GM19463 (cell line): ENCODE measurements around the gene GLYR1.
"Not testable (repeated sequence)": the region's sequence is repeated elsewhere in the genome, so short reads cannot be mapped to it uniquely, and the experiment has no call there.

Experiments
- ATAC-seq: cut with Tn5 transposase; IDR thresholded peaks from one replicate; pipeline ENCODE4 v1.9.1; 2021; ENCODE audit warnings: mild to moderate bottlenecking, moderate library complexity; ENCODE audit not compliant: unreplicated experiment

The GLYR1 gene

DNA sequence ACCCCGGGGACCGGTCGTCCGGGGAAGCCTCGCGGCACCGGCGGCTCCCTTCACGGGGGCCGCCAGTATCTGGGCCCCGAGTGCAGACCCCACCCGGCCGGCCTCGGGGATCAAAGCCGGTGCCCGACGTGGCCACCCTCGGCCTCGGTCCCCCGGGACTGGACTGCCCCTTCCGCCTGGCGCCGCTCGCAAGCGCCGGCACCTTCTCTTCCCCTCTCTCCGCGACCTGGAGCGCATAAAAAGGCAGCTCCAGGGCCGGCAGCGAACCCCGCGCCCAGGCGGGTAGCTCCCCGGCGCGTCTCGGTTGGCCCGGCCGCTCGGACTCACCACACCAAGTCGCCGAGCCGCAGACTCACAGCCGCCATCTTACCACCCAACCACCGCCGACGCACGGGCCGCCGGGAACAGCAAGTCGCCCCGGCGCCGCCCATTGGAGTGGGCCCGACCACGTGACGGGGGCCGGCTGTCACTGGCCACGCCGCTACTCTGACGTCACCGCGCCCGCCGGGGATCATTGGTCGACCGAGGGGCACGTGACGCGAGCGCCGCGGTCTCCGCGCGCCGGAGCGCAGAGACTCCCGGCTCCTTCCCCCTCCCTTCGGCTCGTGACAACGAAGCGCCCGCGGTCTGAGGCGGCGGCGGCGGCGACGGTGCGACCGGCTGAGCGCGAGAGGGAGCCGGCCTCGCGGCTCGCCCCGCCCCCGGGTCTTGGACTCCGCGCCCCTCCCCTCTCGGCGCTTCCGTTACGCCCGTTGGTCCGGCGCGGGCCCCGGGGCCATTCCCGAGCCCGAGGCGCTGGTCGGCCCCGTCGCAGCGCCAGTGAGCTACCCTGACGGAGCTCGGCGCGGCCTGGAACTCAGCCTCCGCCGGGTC, at the start of gene GLYR1, which contains the start of gene UBN1:
TSS of gene GLYR1 (minus strand) at position 388 of the 873 bp plus-strand sequence. CDS start at position 365, 23 bp downstream.
TSS of gene UBN1 (plus strand) at position 581 of the 873 bp plus-strand sequence. CDS start 5,437 bp downstream, outside the sequence.
- peak; percentile 90 for ATAC-seq

DNA sequence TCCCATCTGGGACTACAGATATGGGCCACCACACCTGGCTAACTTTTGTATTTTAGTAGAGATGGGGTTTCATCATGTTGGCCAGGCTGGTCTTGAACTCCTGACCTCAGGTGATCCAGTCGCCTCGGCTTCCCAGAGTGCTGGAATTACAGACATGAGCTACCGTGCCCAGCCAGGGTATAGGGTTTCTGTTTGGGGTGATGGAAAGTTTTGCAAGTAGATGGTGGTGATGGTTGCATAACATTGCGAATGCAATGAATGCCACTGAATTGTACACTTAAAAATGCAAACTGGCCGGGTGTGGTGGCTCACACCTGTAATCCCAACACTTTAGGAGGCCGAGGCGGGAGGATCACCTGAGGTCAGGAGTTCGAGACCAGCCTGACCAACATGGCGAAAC, 49.7 kb upstream of the GLYR1 start:
- ATAC-seq: not testable (repeated sequence)

DNA sequence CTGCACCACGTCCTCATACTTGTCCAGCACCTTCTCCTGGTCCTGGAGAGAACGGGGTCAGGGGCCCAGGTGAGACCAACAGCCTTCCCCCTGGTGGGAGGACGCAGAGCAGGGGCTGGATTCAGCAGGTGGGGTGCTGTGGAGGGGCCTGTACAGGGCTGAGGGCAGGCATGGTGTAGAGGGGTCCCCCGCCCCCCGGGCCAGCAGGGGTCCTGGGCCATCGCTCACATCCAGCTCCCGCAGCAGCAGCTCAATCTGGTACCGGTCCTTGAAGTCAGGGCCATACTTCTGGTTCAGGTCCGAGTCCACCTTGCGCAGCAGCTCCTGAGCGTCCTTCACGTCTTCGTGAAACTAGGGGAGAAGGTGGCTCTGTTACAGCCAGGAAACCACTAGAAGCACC, 48.3 kb upstream of the GLYR1 start:
- no peak for ATAC-seq

DNA sequence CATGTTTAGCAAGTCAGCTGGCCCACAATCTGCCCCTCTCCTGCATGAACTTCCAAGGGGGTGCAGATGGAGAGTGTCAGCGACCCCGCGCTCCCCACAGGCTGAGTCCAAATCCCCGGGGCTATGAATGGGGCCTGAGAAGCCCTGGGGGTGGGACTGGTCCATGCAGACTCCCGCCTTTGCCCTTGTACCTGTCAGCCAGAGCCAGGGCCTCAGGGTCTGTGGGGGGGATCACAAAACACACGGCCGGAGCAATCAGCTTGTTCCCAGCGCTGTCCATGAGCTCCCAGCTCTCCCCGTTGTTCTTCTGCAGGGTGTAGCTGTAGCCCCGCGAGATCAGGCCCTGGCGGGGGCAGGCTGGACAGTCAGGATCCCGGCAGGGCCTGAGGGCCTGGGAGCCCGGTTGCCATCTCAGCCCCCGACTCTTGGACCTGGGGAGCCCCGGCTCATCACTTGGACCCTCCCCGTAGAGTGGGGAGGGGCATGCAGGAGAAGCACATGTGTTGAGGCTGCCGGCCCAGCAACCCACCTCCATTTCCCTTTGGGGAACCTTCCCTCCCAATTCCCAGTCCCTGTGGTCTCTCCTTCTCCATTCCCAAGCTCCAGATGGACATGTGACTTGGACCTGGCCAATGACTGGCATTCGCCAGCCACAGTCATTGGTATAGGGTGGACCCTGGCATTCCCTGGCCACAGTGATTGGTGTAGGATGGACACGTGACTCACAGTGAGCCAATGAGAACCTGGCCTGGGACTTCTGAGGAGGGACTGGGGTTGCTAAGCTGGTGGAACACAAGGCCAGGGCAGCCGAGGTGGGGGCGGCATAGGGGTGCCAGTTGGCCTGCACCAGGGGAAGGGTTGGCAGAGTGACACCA, 47.4 kb upstream of the GLYR1 start:
- ATAC-seq: no peak

DNA sequence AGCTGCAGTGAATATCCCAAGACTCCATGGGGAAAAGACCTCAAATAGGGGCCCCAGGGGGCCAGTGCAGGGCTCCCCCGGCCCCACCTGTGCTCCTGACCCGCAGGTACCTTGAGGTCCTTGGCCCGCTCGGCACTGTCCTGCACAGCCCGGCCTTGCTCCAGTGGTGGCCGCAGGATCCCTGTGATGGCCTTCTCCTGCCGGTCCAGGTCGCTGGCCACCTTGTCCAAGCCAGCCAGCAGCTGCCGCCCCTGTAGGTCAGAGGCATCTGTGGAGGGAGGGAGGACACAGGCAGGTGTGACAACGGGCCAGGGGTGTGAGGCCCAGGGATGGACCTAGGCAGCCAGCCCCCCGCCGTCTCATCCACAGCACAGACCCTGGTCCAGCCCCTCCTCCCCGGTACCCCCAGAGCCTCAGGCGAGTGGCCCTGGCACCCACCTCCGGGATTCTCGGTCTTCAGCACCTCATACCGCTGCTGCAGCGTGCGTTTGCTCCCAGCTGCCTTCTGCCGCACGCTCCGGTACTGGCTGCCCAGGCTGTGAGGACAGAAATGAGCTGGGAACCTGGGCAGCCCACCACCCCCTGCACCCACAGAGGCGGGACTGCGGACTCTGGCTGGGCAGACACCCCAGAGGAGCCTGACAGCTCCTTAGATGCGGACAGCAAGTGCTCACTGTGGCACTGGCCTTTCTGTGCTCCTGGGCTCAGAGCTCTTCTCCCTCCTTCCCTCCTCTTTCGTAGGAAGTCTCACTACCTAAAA, 46.2 kb upstream of the GLYR1 start:
- ATAC-seq: no peak

DNA sequence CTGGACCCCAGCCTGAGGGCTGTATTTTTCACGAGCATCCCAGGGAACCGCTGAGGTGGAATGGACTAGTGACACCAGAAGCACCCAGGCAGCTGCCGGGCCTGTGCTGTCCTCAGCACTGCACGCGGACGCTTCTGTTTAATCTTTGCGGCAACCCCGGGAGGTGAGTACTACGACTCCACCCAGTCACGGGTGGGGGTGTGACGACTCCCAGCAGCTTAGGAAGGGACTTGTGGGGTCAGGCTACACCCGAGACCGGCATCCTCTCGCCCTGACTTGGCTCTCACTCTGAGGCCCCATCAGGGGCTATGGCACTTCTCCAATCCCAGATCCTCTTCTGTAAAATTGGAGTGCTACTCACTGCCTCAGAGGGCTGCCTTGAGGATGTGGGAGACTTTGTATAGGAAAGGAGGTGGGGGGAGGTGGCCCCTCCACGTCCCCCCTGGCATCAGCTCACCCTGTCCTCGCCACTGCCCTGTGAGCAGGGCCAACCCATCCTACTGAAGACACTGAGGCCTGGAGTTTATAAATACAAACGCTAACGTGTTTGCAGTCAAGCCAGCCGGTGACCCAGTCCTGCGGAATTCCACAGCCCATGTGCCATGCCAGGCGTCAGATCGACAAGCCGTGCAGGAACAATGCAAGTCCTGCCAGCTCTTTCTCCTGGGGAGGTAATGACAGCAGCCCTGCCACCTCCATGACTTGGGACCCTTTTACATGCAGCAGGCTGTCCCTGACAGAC, 45.4 kb upstream of the GLYR1 start:
- ATAC-seq: no peak

DNA sequence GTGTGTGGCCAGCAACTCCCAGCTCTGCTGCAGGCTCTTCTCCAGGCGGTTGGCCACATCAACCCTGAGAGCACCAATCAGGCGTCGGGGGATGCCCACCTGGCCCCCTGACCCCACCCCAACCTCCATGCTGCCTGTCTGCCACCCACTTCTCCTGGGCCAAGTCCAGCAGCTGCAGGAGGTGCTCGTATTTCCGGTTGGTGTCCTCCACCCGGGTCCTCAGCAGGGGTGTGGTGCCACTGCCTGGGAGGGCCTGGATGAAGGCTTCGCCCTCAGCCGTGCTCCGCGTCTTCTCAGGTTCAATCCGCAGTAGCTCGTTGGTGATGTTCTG, 44.8 kb upstream of the GLYR1 start:
- no peak for ATAC-seq

DNA sequence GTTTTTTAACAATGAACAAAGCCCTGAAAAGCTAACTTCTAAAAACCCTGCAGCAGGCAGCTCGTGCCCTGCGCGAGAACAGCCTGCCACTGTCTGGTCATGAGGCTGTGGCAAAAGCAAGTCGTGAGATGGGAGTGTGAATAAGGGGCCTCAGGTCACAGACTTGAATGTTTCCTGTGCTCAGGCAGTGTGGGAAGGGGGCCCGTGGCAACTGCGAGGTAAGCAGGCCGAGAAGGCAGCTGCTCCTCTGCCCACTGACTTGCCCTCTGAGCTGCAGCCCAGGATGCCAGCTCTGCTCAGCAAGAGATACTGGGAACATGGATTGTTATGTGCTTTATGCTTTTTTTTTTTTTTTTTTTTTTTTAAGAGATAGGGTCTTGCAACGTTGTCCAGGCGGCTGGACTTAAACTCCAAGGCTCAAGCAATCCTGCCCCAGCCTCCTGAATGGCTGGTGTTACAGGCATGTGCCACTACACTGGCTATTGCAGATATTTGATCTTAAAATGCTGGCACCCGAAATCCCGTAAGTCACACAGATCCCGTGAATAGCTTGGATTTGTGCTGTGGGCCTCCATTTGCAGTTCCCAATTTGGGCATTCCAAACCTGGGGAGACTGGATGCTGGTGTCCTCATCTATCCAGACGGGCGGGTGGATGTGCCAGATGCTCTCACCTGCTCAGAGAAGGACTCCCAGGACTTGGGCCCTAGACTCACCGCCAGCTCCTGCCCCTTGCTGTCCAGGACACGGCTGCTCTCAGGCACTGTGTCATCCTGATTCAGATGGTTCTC, 44.2 kb upstream of the GLYR1 start:
- ATAC-seq: no peak

DNA sequence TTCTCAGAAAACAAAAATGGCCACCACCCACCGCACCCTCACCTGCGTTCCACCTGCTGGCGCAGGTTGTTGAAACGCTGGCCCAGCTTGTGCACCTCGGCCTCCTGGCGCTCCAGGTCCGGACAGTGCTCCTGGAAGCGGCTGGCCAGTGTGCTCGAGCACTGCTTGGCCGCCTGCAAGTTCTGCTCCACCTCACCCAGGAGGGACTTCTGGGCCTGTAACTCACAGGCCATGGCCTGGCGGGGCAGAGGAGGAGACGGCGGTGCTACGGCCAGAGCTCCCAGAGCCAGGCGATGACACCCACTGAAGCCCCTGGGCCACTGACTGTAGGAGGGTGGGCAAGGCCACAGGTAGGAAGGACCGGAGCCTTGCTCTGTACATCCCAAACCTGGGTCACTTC, 43.6 kb upstream of the GLYR1 start:
- ATAC-seq: no peak

DNA sequence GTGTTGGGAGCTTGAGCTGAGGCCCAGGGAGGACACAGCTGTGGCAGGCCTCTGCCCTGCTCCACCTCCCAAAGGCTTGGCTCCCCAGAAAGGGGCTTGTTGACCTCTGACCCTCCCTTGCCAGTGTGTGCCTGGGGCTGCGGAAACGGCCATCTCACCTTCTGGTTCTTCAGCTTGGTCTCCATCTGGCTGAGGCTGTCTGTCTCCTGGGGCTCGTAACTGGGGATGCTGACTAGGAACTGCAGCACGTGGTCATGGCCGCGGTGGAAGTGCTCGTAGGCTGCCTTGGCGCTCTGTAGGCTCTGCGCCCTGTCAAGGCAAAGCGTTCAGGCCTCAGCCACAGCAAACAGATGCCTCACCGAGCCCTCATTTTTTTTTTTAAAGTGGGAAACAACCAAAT, 42.9 kb upstream of the GLYR1 start:
- ATAC-seq: no peak

DNA sequence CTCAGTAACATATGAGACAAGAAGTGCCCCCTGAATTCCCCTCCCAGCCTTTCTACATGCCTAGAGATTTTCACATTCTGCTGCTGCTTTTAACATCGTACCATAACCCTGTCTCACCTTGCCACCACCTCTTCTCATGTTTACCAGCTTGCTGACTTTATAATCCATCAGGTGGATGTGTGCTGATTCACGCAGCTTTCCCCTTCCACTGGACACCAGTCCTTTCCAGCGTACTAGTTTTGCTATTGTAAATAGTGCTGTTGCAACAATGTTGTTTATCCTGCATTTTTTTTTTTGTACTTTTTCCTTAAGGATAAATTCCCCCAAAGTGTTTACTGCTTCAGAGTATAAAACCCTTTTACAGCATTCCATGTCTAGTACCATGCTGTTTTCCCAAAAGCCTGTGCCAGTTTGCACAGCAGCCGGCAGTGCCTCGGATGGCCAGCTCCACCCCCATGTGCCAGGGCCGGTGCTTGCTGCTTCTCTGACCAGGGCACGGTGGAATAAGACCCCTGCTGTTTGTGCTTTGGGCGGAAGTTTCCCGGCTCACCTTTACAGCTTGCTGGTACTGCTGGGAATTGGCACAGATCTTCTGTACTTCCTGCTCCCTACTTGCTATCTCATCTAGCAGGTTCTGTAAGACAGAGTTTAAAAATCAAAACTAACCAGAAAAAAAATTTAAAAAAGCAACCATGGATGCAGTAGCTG, 41.5 kb upstream of the GLYR1 start:
- no peak for ATAC-seq

DNA sequence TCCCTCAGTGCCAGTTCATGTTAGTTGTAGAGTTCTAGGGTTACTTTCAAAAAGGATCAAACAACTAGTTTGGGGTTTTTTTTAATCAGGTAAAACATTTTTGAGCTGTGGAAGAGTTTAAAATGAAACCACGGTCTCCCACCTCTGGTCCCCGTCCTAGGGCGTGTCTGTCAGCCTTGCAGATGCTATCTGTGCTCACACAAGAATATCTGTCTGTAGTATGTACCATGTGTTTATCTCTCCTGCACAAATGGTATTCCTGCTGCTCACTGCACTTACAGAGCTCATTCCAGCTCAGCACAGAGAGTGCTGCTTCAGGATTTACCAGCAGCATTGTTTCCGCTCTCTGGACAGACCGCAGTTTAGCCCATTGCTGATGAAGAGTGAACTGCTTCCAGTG, 39.1 kb upstream of the GLYR1 start:
- no peak for ATAC-seq

DNA sequence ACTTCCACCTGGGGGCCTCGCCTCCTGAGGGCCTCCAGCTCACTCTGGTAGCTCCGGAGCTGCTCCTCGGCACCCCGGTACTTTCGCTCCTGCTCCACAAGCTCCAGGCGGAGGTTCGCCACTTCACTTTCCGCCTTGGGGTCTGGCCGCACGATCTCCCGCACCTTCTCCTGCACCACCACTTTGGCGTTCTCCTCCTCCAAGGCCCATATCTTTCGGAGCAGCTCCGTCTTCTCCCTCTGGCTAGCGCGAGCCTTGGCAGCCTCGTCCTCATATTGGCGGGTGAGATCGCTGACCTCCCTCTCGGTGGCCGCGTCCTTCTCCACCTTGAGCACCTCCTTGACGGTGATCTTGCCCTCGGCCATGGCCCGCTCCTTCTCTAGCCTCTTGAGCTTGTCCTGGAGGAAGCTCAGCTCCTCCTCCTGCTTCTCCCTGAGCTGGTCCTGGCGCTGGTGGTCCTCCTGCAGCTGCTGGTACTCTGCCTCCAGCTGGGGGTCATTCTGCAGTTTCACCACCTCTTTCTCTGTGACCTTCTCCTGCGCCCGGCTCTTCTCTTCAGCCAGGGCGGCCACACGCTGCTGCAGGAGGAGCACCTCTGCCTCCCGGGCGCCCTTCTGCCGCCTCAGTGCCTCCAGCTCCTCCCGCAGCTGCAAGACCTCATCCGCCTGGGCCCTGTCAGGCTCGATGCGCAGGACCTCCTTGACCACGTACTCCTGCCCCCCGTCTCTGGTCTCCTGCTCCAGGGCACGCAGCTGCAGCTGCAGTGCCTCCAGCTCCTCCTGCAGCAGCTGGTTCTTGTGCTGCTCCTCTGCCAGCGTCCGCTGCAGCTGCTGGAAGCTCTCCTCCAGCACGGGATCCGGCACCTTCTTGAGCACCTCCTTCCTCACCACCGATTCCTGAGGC, 38.1 kb upstream of the GLYR1 start:
- no peak for ATAC-seq

DNA sequence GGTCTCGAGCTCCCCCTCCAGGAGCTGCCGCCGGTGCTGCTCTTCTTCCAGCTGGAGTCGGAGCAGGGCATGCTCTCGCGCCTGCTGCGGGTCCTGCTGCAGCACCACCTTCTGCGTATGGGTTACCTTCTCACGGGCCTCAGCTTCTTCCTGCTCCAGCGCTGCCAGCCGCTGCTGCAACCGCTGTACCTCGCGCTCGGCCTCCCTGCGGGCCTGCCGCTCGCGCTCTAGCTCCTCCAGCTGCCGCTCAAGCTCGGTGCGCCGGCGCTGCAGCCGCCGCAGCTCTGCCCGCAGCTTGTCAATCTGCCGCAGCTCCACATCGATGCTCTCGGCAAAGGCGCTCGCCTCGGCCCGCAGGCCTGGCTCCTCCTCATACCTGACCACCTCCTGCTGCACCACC, 37.1 kb upstream of the GLYR1 start:
- no peak for ATAC-seq

DNA sequence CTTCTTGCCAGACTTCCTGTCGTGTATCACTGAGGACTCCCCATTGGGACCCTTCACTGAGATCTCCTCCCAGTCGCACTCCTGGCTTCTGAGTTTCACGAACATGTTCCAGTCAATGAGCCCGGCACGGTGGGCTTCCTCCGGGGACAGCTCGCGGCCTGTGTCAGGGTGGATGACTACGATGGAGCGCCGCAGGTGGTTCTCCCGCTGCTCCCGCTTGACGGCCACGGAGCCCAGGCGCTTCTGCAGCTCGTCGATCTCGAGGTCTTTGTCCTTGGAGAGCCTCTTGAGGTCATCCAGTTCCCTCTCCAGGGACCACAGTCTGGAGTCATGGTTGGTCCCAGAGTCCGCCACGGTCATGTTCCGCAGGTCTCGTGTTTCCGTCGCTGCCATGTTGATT, 36.4 kb upstream of the GLYR1 start:
- no peak for ATAC-seq

DNA sequence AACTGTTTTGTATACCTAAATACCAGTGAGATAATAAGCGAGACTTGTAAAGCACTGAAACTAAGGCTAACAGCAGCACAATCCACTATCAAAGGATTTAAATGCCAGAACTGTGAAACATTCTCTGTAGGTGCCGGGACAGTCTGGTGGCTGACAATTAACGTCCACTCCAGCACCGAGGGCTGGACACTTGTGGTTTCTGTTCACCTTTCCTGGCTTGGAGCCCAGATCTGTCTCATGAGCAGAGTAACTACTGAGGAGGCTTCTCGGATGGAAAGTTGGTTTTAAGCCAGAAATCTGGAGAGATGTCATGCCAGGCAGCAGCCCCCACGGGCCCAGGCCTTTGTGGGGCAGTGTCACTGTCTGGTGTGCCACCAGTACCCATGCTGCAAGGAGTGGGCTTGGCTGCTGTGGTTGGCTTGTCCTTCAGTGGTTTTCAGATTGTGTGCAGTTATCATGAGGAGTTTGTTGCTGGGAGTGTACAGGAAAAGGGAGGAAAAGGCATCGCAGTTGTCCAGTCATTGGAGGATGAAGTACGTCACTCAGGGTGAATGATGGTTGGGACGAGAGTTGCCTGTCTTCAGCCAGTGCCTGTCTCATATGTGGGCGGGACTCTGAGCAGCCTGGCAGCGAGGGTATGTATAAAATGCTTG, 35.7 kb upstream of the GLYR1 start:
- no peak for ATAC-seq

DNA sequence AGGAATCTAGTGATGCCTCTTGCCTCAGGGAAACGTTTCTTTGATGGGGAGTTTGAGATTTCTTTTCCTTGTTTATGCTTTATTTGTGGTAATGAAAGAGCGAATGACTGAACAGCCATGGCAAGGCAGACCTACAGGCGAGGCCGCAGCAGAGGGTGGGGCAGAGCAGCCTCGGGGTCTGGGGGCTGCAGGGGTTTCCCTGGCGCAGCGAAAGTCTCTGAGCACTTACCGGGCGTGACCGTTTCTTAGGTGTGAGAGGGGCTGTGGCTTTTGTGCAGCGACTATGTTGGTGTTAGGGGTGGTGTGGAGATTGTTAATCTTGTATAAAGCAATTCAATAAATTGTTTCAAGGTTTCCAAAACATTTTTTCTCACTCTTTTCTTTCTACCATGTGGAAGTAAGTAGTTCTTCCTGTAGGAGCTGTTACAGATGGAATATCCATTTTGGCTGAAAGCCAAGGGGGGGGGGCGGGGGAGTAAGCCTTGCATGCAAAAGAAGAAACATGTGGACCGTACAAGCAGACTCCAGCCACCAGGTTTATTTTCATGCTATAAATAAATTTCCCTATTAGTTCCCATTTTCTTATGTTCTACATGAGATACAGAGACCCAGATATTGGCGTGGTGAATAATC, 35.0 kb upstream of the GLYR1 start:
- ATAC-seq: no peak
